ENCODE measurements around the gene YEATS2.

GRCh38 chr3:183809270-183809669, 111.7 kb downstream of the YEATS2 start:
- TF ChIP-seq CTCF (tag by site-specific recombination; IDR thresholded peaks at IDR 0.05) (no peak), MYNN (tag by site-specific recombination; IDR thresholded peaks at IDR 0.05; ENCODE audit: borderline replicate concordance) (no peak), ZBTB17 (tag by site-specific recombination; IDR thresholded peaks at IDR 0.05) (no peak), ZNF555 (tag by site-specific recombination; conservative IDR thresholded peaks at IDR 0.05) (no peak), ZNF133 (tag by site-specific recombination; IDR thresholded peaks at IDR 0.05) (no peak)
- TF ChIP-seq, protein P1, sequence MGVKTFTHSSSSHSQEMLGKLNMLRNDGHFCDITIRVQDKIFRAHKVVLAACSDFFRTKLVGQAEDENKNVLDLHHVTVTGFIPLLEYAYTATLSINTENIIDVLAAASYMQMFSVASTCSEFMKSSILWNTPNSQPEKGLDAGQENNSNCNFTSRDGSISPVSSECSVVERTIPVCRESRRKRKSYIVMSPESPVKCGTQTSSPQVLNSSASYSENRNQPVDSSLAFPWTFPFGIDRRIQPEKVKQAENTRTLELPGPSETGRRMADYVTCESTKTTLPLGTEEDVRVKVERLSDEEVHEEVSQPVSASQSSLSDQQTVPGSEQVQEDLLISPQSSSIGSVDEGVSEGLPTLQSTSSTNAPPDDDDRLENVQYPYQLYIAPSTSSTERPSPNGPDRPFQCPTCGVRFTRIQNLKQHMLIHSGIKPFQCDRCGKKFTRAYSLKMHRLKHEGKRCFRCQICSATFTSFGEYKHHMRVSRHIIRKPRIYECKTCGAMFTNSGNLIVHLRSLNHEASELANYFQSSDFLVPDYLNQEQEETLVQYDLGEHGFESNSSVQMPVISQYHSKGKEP (tag by site-specific recombination; IDR thresholded peaks at IDR 0.05): no peak
- TF ChIP-seq, protein P2, sequence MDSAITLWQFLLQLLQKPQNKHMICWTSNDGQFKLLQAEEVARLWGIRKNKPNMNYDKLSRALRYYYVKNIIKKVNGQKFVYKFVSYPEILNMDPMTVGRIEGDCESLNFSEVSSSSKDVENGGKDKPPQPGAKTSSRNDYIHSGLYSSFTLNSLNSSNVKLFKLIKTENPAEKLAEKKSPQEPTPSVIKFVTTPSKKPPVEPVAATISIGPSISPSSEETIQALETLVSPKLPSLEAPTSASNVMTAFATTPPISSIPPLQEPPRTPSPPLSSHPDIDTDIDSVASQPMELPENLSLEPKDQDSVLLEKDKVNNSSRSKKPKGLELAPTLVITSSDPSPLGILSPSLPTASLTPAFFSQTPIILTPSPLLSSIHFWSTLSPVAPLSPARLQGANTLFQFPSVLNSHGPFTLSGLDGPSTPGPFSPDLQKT (IDR thresholded peaks at IDR 0.05; ENCODE audit: borderline replicate concordance, low read depth, low read length): no peak
